ENCODE results near the gene ATP2C1. TPM values are rescaled to one million over a fixed set of nuclear protein-coding genes. Genes with fewer than 3 reads are reported as not detected.

The ATP2C1 gene
- total RNA-seq, 1 donor from 2014 or later = 11.8 TPM

Other genes starting within 250 kb of the ATP2C1 start
- 101 TPM for gene PIK3R4, start 147.3 kb upstream of the ATP2C1 start, total RNA-seq
- gene ASTE1, start 132.7 kb downstream of the ATP2C1 start, total RNA-seq = 14.0 TPM
- gene NEK11, start 132.8 kb downstream of the ATP2C1 start, total RNA-seq = 4.0 TPM